GM19397 (cell line): ENCODE data around the gene FGF14.

Experiments used
- ATAC-seq: cut with Tn5 transposase; IDR thresholded peaks from one replicate; pipeline ENCODE4 v1.9.1; 2021; ENCODE audit warnings: mild to moderate bottlenecking, moderate library complexity; ENCODE audit not compliant: unreplicated experiment

FGF14 gene

GRCh38 chr13:101944521-101944920 lies 457.3 kb downstream of the FGF14 start:
- ATAC-seq: no peak

GRCh38 chr13:101942535-101943157 lies 459.2 kb downstream of the FGF14 start:
- ATAC-seq: no peak

- no peak for ATAC-seq
Observed at GRCh38 chr13:101942038-101942437, 459.8 kb downstream of the FGF14 start.

GRCh38 chr13:101941095-101941783 lies 460.6 kb downstream of the FGF14 start:
- ATAC-seq: no peak

GRCh38 chr13:101939370-101939769 lies 462.5 kb downstream of the FGF14 start:
- no peak for ATAC-seq

- no peak for ATAC-seq
Observed at GRCh38 chr13:101935828-101936227, 466.0 kb downstream of the FGF14 start.

- no peak for ATAC-seq
Observed at GRCh38 chr13:101931186-101931585, 470.7 kb downstream of the FGF14 start.

GRCh38 chr13:101930331-101930730 lies 471.5 kb downstream of the FGF14 start:
- no peak for ATAC-seq

GRCh38 chr13:101925731-101926130 lies 476.1 kb downstream of the FGF14 start:
- ATAC-seq: no peak

- no peak for ATAC-seq
Observed at GRCh38 chr13:101919541-101920181, 482.2 kb downstream of the FGF14 start.

- no peak for ATAC-seq
Observed at GRCh38 chr13:101917833-101918661, 483.8 kb downstream of the FGF14 start.

GRCh38 chr13:101917475-101917810 lies 484.4 kb downstream of the FGF14 start:
- no peak for ATAC-seq

- ATAC-seq: no peak
Observed at GRCh38 chr13:101916775-101917474, 484.9 kb downstream of the FGF14 start.

- no peak for ATAC-seq
Observed at GRCh38 chr13:101916108-101916774, 485.6 kb downstream of the FGF14 start.

- no peak for ATAC-seq
Observed at GRCh38 chr13:101915755-101916107, 486.1 kb downstream of the FGF14 start.

- no peak for ATAC-seq
Observed at GRCh38 chr13:101915331-101915730, 486.5 kb downstream of the FGF14 start.

- ATAC-seq: no peak
Observed at GRCh38 chr13:101911752-101912151, 490.1 kb downstream of the FGF14 start.

- no peak for ATAC-seq
Observed at GRCh38 chr13:101903890-101904289, 498.0 kb downstream of the FGF14 start.

GRCh38 chr13:101898676-101899075 lies 503.2 kb downstream of the FGF14 start:
- ATAC-seq: no peak

- no peak for ATAC-seq
Observed at GRCh38 chr13:101896541-101896940, 505.3 kb downstream of the FGF14 start.
